WTC11 (cell line): ENCODE data around the gene OPTC.

Source experiments
- CBFB ChIP-seq: sonication (generic); formaldehyde crosslinking; IDR thresholded peaks from 2 replicates; pipeline ENCODE4 v1.8.1; 2022; ENCODE audit warnings: mild to moderate bottlenecking, low read depth, missing genetic modification reagents
- CREB1 ChIP-seq: sonication (generic); formaldehyde crosslinking; IDR thresholded peaks from 2 replicates; pipeline ENCODE4 v1.8.0; 2023; ENCODE audit warnings: mild to moderate bottlenecking, missing genetic modification reagents
- KAT7 ChIP-seq: sonication (generic); formaldehyde crosslinking; IDR thresholded peaks from 2 replicates; pipeline ENCODE4 v1.8.1; 2023; ENCODE audit warnings: missing genetic modification reagents, mild to moderate bottlenecking, borderline replicate concordance
- TCF7 ChIP-seq: sonication (generic); formaldehyde crosslinking; IDR thresholded peaks from 2 replicates; pipeline ENCODE4 v1.8.0; 2022; ENCODE audit warnings: mild to moderate bottlenecking, low read depth, missing genetic modification reagents, moderate library complexity
- ZNF121 ChIP-seq: sonication (generic); formaldehyde crosslinking; IDR thresholded peaks from 2 replicates; pipeline ENCODE4 v1.8.0; 2023; ENCODE audit warnings: missing genetic modification reagents
- TF ChIP-seq, protein P1 (sequence below): fragments of 200-600 bp; IDR thresholded peaks from 2 replicates; pipeline ENCODE4 v1.8.0; 2022; ENCODE audit warnings: antibody characterized with exemption

DNA sequence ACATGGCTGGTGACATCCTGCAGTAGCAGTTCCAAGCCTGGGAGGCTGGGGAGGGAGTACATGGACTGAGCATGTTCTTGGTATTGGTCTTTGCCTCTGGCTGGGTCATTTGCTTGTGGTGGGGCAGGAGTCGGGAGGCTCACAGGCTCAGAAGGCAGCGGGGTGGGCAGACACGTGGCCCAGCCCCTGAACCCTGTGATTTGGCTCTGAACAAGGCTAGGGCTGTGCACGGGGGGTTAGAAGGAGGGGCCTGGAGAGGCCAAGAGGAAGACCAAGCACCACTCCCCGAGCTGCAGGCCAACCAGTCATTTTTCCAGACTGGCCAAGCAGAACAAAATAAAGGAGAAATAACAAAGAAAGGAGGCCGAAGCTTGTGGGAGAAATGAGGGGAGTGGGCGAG, 28.0 kb upstream of the OPTC start:
- TF ChIP-seq, protein P1, sequence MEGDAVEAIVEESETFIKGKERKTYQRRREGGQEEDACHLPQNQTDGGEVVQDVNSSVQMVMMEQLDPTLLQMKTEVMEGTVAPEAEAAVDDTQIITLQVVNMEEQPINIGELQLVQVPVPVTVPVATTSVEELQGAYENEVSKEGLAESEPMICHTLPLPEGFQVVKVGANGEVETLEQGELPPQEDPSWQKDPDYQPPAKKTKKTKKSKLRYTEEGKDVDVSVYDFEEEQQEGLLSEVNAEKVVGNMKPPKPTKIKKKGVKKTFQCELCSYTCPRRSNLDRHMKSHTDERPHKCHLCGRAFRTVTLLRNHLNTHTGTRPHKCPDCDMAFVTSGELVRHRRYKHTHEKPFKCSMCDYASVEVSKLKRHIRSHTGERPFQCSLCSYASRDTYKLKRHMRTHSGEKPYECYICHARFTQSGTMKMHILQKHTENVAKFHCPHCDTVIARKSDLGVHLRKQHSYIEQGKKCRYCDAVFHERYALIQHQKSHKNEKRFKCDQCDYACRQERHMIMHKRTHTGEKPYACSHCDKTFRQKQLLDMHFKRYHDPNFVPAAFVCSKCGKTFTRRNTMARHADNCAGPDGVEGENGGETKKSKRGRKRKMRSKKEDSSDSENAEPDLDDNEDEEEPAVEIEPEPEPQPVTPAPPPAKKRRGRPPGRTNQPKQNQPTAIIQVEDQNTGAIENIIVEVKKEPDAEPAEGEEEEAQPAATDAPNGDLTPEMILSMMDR = no peak
- TF ChIP-seq TCF7 (CRISPR knock-in tag) = no peak
- no peak for TF ChIP-seq ZNF121 (CRISPR knock-in tag)
- TF ChIP-seq CREB1 = no peak
- TF ChIP-seq CBFB (CRISPR knock-in tag) = no peak
- no peak for TF ChIP-seq KAT7 (CRISPR knock-in tag)
